K562 (cell line): ENCODE data around the gene ACBD4. TPM values are rescaled to one million over a fixed set of nuclear protein-coding genes. Genes with fewer than 3 reads are reported as not detected.

ENCODE experiments used
- BRD4 ChIP-seq: fragments of 200-600 bp; sonication (generic); IDR thresholded peaks from 2 replicates; pipeline ENCODE4 v1.6.1; 2017; ENCODE audit warnings: inconsistent platforms
- CBFA2T2 ChIP-seq: fragments of 450-650 bp; conservative IDR thresholded peaks from 2 replicates; pipeline ENCODE4 v1.6.1; 2017; ENCODE audit warnings: mild to moderate bottlenecking
- DDX20 ChIP-seq: fragments of 450-650 bp; IDR thresholded peaks from 2 replicates; pipeline ENCODE4 v1.6.1; 2016; ENCODE audit warnings: missing genetic modification characterization, low read depth, mild to moderate bottlenecking, missing compliant biosample characterization, moderate library complexity
- GATAD2B ChIP-seq: fragments of 450-650 bp; IDR thresholded peaks from 2 replicates; pipeline ENCODE4 v1.6.1; 2017; ENCODE audit warnings: mild to moderate bottlenecking, borderline replicate concordance
- KAT2B ChIP-seq: IDR thresholded peaks from one replicate; pipeline ENCODE4 v1.6.1; 2012; ENCODE audit warnings: low read depth, mild to moderate bottlenecking, control low read depth, inconsistent platforms, low read length, moderate library complexity
- LCOR ChIP-seq: sonication (generic); formaldehyde crosslinking; IDR thresholded peaks from 2 replicates; pipeline ENCODE4 v1.8.0; 2022; ENCODE audit warnings: mild to moderate bottlenecking, missing genetic modification reagents
- MTA3 ChIP-seq: fragments of 450-650 bp; formaldehyde crosslinking; IDR thresholded peaks from 2 replicates; pipeline ENCODE4 v1.6.1; 2017; ENCODE audit warnings: mild to moderate bottlenecking, borderline replicate concordance
- NEUROD1 ChIP-seq: fragments of 150-350 bp; IDR thresholded peaks from 2 replicates; pipeline ENCODE4 v1.6.1; 2014; ENCODE audit warnings: borderline replicate concordance, low read length, low read depth; ENCODE audit not compliant: partially characterized antibody
- NFRKB ChIP-seq: fragments of 450-650 bp; IDR thresholded peaks from 2 replicates; pipeline ENCODE4 v1.6.1; 2016; ENCODE audit warnings: low read depth
- POLR2A ChIP-seq: fragments of 450-650 bp; conservative IDR thresholded peaks from 2 replicates; pipeline ENCODE4 v1.6.1; 2016
- SMARCC2 ChIP-seq: fragments of 450-650 bp; IDR thresholded peaks from 2 replicates; pipeline ENCODE4 v1.6.1; 2017; ENCODE audit warnings: antibody characterized with exemption, moderate library complexity, mild to moderate bottlenecking, low read depth
- TARDBP ChIP-seq: fragments of 450-650 bp; IDR thresholded peaks from 2 replicates; pipeline ENCODE4 v1.6.1; 2016
- TCF3 ChIP-seq: sonication (generic); formaldehyde crosslinking; IDR thresholded peaks from 2 replicates; pipeline ENCODE4 v1.4.0; 2020; ENCODE audit warnings: mild to moderate bottlenecking, missing genetic modification reagents
- ZEB2 ChIP-seq: fragments of 450-650 bp; IDR thresholded peaks from 2 replicates; pipeline ENCODE4 v1.6.1; 2016
- ZNF175 ChIP-seq: fragments of 200-800 bp; sonication (Bioruptor generic); IDR thresholded peaks from 2 replicates; pipeline ENCODE4 v1.6.1; 2016; ENCODE audit warnings: low read depth, mild to moderate bottlenecking, missing genetic modification characterization, missing compliant biosample characterization
- ZNF589 ChIP-seq: fragments of 200-800 bp; sonication (Bioruptor generic); IDR thresholded peaks from 2 replicates; pipeline ENCODE4 v1.6.1; 2016; ENCODE audit warnings: low read depth, missing genetic modification characterization, missing compliant biosample characterization
- polyA plus RNA-seq, 8 experiments: library from polyadenylated mRNA; depleted of rRNA in 4 of 8; stranded (reverse) in 5 of 8; unstranded in 3 of 8; fragments of >200 nt; fragmentation: Nextera tagmentation in 2 of 8; fragmentation: Illumina TruSeq in 1 of 8; extraction: Ambion mirVana in 2 of 8; extraction: Trizol in 1 of 8; gene quantifications; 2 replicates each; pipeline versions ENCODE4 v1.2.1 to v1.2.3, GENCODE V29; 2011 to 2014; ENCODE audit warnings: inconsistent platforms in 1 of 8, missing spikeins in 1 of 8
- total RNA-seq, 7 experiments: library from RNA; depleted of rRNA in 6 of 7; stranded (reverse); fragments of >200 nt in 6 of 7; fragmentation: Illumina TruSeq in 2 of 7; extraction: Trizol in 2 of 7; gene quantifications; 2 replicates each; pipeline versions ENCODE4 v1.2.1 to v1.2.3, GENCODE V29; 2011 to 2021; ENCODE audit warnings: low replicate concordance in 1 of 7
- TF ChIP-seq, protein P1 (sequence below): fragments of 450-650 bp; IDR thresholded peaks from 2 replicates; pipeline ENCODE4 v1.6.1; 2016; ENCODE audit warnings: antibody characterized with exemption
- TF ChIP-seq, protein P2 (sequence below): fragments of 450-650 bp; IDR thresholded peaks from 2 replicates; pipeline ENCODE4 v1.6.1; 2017; ENCODE audit warnings: antibody characterized with exemption, mild to moderate bottlenecking
- TF ChIP-seq, protein P3 (sequence below), 2 experiments: fragments of 450-650 bp; IDR thresholded peaks; 2 replicates each; pipeline ENCODE4 v1.6.1; 2018; ENCODE audit warnings: mild to moderate bottlenecking in 2 of 2, low read depth in 1 of 2; ENCODE audit not compliant: partially characterized antibody in 2 of 2

ACBD4 gene
- total and polyA plus RNA-seq, 9 of the 15 experiments (the other 6 are each of a cell fraction or from before 2014, with no cell fraction given) = 0.14 to 6.9 (median 4.6) TPM

DNA sequence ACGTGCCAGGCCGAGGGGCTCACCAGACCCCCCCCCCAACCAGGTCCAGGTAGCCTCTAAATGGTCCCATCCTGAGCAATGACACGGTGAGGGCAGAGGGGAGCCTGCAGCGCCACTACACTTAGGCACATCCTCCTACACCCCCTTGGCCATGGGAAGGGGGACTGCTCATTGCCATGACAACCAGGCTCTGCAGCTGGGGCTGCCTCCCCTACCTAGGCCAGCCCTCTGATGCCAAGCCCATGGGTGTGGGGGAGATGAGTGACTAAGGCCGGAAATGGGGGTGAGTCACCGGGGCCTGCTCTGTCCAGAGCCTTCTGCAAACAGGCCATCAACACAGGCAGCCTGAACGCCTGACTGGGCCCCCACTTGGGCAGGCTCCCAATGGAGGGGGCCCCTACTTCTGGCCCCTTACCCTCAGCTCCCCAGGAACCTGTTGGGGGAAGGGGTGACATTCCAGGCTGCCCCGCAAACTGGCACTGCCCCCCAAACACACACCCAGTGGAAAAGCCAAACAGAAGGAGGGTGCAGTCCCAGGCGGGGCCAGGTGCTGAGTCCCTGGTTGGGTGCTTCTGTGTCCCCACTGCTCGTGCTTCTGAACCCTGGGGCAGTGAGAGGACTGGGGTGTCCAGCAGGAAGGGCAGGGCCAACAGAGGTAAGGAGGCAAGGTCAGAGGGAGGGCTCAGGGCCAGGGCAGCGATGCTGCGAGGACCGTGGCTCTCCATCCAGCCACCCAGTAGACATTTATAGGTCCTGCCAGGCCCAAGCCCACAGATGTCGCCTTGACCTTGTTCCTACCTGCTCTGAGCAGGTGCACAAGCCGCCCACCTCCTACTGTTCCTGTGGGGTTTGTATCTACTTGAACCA is 11.3 kb upstream of the ACBD4 start (continued):
- TF ChIP-seq POLR2A (peak; percentile 70), ZNF175 (CRISPR knock-in tag) (peak; percentile 63; the same call in 1 of the 2 replicates), ZEB2 (peak; percentile 60), NFRKB (peak; percentile 84), TCF3 (CRISPR knock-in tag) (peak; percentile 20; the same call in 1 of the 2 replicates), SMARCC2 (peak; percentile 79), ZNF589 (CRISPR knock-in tag) (peak; percentile 88; the same call in 1 of the 2 replicates), CBFA2T2 (peak; percentile 24; the same call in 1 of the 2 replicates), NEUROD1 (peak; percentile 82), DDX20 (tag) (no peak), GATAD2B (peak; percentile 65; the same call in 1 of the 2 replicates), LCOR (0 out of 2 replicates have a peak, but pooled peaks have one; percentile 46), BRD4 (no peak), MTA3 (peak; percentile 72), KAT2B (no peak), TARDBP (peak; percentile 58; the same call in 1 of the 2 replicates)
- TF ChIP-seq, protein P1, sequence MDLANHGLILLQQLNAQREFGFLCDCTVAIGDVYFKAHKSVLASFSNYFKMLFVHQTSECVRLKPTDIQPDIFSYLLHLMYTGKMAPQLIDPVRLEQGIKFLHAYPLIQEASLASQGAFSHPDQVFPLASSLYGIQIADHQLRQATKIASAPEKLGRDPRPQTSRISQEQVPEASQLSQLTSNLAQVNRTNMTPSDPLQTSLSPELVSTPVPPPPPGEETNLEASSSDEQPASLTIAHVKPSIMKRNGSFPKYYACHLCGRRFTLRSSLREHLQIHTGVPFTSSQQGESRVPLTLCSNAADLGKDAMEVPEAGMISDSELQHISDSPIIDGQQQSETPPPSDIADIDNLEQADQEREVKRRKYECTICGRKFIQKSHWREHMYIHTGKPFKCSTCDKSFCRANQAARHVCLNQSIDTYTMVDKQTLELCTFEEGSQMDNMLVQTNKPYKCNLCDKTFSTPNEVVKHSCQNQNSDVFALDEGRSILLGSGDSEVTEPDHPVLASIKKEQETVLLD = 0 out of 2 replicates have a peak, but pooled peaks have one; percentile 31
- TF ChIP-seq, protein P2, sequence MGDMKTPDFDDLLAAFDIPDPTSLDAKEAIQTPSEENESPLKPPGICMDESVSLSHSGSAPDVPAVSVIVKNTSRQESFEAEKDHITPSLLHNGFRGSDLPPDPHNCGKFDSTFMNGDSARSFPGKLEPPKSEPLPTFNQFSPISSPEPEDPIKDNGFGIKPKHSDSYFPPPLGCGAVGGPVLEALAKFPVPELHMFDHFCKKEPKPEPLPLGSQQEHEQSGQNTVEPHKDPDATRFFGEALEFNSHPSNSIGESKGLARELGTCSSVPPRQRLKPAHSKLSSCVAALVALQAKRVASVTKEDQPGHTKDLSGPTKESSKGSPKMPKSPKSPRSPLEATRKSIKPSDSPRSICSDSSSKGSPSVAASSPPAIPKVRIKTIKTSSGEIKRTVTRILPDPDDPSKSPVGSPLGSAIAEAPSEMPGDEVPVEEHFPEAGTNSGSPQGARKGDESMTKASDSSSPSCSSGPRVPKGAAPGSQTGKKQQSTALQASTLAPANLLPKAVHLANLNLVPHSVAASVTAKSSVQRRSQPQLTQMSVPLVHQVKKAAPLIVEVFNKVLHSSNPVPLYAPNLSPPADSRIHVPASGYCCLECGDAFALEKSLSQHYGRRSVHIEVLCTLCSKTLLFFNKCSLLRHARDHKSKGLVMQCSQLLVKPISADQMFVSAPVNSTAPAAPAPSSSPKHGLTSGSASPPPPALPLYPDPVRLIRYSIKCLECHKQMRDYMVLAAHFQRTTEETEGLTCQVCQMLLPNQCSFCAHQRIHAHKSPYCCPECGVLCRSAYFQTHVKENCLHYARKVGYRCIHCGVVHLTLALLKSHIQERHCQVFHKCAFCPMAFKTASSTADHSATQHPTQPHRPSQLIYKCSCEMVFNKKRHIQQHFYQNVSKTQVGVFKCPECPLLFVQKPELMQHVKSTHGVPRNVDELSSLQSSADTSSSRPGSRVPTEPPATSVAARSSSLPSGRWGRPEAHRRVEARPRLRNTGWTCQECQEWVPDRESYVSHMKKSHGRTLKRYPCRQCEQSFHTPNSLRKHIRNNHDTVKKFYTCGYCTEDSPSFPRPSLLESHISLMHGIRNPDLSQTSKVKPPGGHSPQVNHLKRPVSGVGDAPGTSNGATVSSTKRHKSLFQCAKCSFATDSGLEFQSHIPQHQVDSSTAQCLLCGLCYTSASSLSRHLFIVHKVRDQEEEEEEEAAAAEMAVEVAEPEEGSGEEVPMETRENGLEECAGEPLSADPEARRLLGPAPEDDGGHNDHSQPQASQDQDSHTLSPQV = peak; percentile 95
- TF ChIP-seq, protein P3, sequence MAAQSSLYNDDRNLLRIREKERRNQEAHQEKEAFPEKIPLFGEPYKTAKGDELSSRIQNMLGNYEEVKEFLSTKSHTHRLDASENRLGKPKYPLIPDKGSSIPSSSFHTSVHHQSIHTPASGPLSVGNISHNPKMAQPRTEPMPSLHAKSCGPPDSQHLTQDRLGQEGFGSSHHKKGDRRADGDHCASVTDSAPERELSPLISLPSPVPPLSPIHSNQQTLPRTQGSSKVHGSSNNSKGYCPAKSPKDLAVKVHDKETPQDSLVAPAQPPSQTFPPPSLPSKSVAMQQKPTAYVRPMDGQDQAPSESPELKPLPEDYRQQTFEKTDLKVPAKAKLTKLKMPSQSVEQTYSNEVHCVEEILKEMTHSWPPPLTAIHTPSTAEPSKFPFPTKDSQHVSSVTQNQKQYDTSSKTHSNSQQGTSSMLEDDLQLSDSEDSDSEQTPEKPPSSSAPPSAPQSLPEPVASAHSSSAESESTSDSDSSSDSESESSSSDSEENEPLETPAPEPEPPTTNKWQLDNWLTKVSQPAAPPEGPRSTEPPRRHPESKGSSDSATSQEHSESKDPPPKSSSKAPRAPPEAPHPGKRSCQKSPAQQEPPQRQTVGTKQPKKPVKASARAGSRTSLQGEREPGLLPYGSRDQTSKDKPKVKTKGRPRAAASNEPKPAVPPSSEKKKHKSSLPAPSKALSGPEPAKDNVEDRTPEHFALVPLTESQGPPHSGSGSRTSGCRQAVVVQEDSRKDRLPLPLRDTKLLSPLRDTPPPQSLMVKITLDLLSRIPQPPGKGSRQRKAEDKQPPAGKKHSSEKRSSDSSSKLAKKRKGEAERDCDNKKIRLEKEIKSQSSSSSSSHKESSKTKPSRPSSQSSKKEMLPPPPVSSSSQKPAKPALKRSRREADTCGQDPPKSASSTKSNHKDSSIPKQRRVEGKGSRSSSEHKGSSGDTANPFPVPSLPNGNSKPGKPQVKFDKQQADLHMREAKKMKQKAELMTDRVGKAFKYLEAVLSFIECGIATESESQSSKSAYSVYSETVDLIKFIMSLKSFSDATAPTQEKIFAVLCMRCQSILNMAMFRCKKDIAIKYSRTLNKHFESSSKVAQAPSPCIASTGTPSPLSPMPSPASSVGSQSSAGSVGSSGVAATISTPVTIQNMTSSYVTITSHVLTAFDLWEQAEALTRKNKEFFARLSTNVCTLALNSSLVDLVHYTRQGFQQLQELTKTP (IDR thresholded peaks at IDR 0.05; ENCODE audit: low read depth in 1 of 2, partially characterized antibody in 2 of 2) = peak in 1 of 2 experiments; percentile 38
